IMR-90 (cell line): Measurements from ENCODE around the gene PFN1. TPM values are rescaled to one million over a fixed set of nuclear protein-coding genes. Genes with fewer than 3 reads are reported as not detected.

Experiments
- ATAC-seq: fragments of 200-7000 bp; cut with Tn5 transposase; 2 replicates; pipeline ENCODE4 v1.9.1; 2020; ENCODE audit warnings: low read depth, mild to moderate bottlenecking, moderate library complexity
- BruUV-seq: library from RNA; stranded (reverse); fragments of 400-500 nt; replicated peaks from 2 replicates; lab custom pipeline; 2021; lab: Mats Ljungman, UMichigan
- CTCF ChIA-PET: fragments of 300-600 bp; formaldehyde crosslinking; extraction: SDS; loops from one replicate; lab custom pipeline; 2021; ENCODE audit warnings: antibody characterized with exemption; lab: Yijun Ruan, JAX
- POLR2A ChIA-PET: fragments of 300-600 bp; sonication (Branson Sonifier 250); formaldehyde crosslinking; loops from one replicate; lab custom pipeline; 2022; ENCODE audit warnings: antibody characterized with exemption; ENCODE audit not compliant: unreplicated experiment; lab: Charles Lee
- DNase-seq: peaks from one replicate; pipeline ENCODE4 v3.0.0; 2013
- H2AFZ ChIP-seq: replicated peaks from 2 replicates; pipeline ENCODE3; 2013; ENCODE audit warnings: low read length, mild to moderate bottlenecking; ENCODE audit not compliant: poor library complexity
- H2AK5ac ChIP-seq: 2 replicates; pipeline ENCODE4 v1.6.1; 2013; ENCODE audit warnings: low read depth, low read length, inconsistent platforms
- H2AK9ac ChIP-seq: replicated peaks from 2 replicates; pipeline ENCODE3; 2013; ENCODE audit warnings: mild to moderate bottlenecking, low read depth, low read length, moderate library complexity; ENCODE audit not compliant: poor library complexity
- H2BK120ac ChIP-seq: 2 replicates; pipeline ENCODE4 v1.6.1; 2013; ENCODE audit warnings: low read depth, low read length, inconsistent platforms
- H2BK15ac ChIP-seq: 3 replicates; pipeline ENCODE4 v1.6.1; 2013; ENCODE audit warnings: low read depth, low read length, inconsistent platforms
- H2BK20ac ChIP-seq: 2 replicates; pipeline ENCODE4 v1.6.1; 2013; ENCODE audit warnings: low read depth, mild to moderate bottlenecking, inconsistent platforms, low read length, moderate library complexity
- H2BK5ac ChIP-seq: 2 replicates; pipeline ENCODE4 v1.6.1; 2013; ENCODE audit warnings: mild to moderate bottlenecking, low read depth, low read length, inconsistent platforms; ENCODE audit not compliant: poor library complexity, severe bottlenecking
- H3K14ac ChIP-seq: replicated peaks from 2 replicates; pipeline ENCODE4 v1.6.1; 2013; ENCODE audit warnings: low read depth, low read length, inconsistent platforms
- H3K18ac ChIP-seq: 2 replicates; pipeline ENCODE4 v1.6.1; 2013; ENCODE audit warnings: low read depth, low read length, control low read depth
- H3K23ac ChIP-seq: 2 replicates; pipeline ENCODE4 v1.6.1; 2013; ENCODE audit warnings: low read depth, low read length, inconsistent platforms
- H3K27ac ChIP-seq: 2 replicates; pipeline ENCODE4 v1.5.1; 2013; ENCODE audit warnings: mild to moderate bottlenecking, control low read depth, low read length; ENCODE audit not compliant: insufficient read depth
- H3K27me3 ChIP-seq: 2 replicates; pipeline ENCODE4 v1.6.1; 2013; ENCODE audit warnings: low read length; ENCODE audit not compliant: control insufficient read depth, insufficient read depth
- H3K36me3 ChIP-seq: 2 replicates; pipeline ENCODE4 v1.6.1; 2013; ENCODE audit warnings: low read length, mixed read lengths; ENCODE audit not compliant: control insufficient read depth, insufficient read depth
- H3K4ac ChIP-seq: 2 replicates; pipeline ENCODE4 v1.6.1; 2013; ENCODE audit warnings: low read depth, low read length, inconsistent platforms
- H3K4me1 ChIP-seq: 2 replicates; pipeline ENCODE4 v1.6.1; 2013; ENCODE audit warnings: low read length, mixed read lengths; ENCODE audit not compliant: control insufficient read depth, insufficient read depth
- H3K4me2 ChIP-seq: 2 replicates; pipeline ENCODE4 v1.6.1; 2013; ENCODE audit warnings: low read depth, mild to moderate bottlenecking, control low read depth, low read length, moderate library complexity
- H3K4me3 ChIP-seq: 2 replicates; pipeline ENCODE4 v1.5.1; 2013; ENCODE audit warnings: low read depth, mild to moderate bottlenecking, control low read depth, low read length, moderate library complexity; ENCODE audit not compliant: insufficient read depth
- H3K56ac ChIP-seq: 2 replicates; pipeline ENCODE4 v1.6.1; 2013; ENCODE audit warnings: low read length, inconsistent platforms; ENCODE audit not compliant: insufficient read depth; ENCODE audit errors: extremely low read depth
- H3K79me1 ChIP-seq, 2 experiments: 2 replicates each; pipeline ENCODE4 v1.6.1; 2013; ENCODE audit warnings: low read length in 2 of 2, inconsistent platforms in 1 of 2, low read depth in 1 of 2
- H3K9ac ChIP-seq: 2 replicates; pipeline ENCODE4 v1.6.1; 2013; ENCODE audit warnings: low read depth, low read length, control low read depth
- H3K9me1 ChIP-seq: 2 replicates; pipeline ENCODE4 v1.6.1; 2013; ENCODE audit warnings: low read length, inconsistent platforms; ENCODE audit not compliant: insufficient read depth
- H3K9me3 ChIP-seq: 2 replicates; pipeline ENCODE4 v1.6.1; 2013; ENCODE audit warnings: low read length; ENCODE audit not compliant: control insufficient read depth, insufficient read depth
- H4K20me1 ChIP-seq: 2 replicates; pipeline ENCODE4 v1.6.1; 2013; ENCODE audit warnings: low read length, inconsistent platforms; ENCODE audit not compliant: insufficient read depth
- H4K5ac ChIP-seq: 2 replicates; pipeline ENCODE4 v1.6.1; 2013; ENCODE audit warnings: mild to moderate bottlenecking, low read depth, low read length, control low read depth
- H4K8ac ChIP-seq, 2 experiments: 2 replicates each; pipeline ENCODE4 v1.6.1; 2013; ENCODE audit warnings: low read depth in 2 of 2, low read length in 2 of 2, control low read depth in 1 of 2, inconsistent platforms in 1 of 2
- H4K91ac ChIP-seq: 2 replicates; pipeline ENCODE4 v1.6.1; 2013; ENCODE audit warnings: low read depth, low read length, inconsistent platforms; ENCODE audit not compliant: insufficient read depth
- BHLHE40 ChIP-seq: fragments of 150-350 bp; IDR thresholded peaks from 2 replicates; pipeline ENCODE4 v1.6.1; 2016; ENCODE audit warnings: mild to moderate bottlenecking, low read depth, low read length
- CEBPB ChIP-seq: IDR thresholded peaks from 2 replicates; pipeline ENCODE4 v1.6.1; 2012; ENCODE audit warnings: low read depth, low read length, improper control_type of control experiment
- CTCF ChIP-seq: conservative IDR thresholded peaks from 2 replicates; pipeline ENCODE4 v1.5.1; 2012; ENCODE audit warnings: mild to moderate bottlenecking, low read depth, low read length, improper control_type of control experiment
- FOS ChIP-seq: fragments of 150-350 bp; IDR thresholded peaks from 2 replicates; pipeline ENCODE4 v1.6.1; 2016; ENCODE audit warnings: low read depth, low read length
- MAFK ChIP-seq: IDR thresholded peaks from 2 replicates; pipeline ENCODE4 v1.6.1; 2012; ENCODE audit warnings: low read depth, low read length, improper control_type of control experiment
- MAZ ChIP-seq: IDR thresholded peaks from 2 replicates; pipeline ENCODE4 v1.6.1; 2012; ENCODE audit warnings: low read depth, mild to moderate bottlenecking, low read length, improper control_type of control experiment, moderate library complexity, borderline replicate concordance
- MXI1 ChIP-seq: IDR thresholded peaks from 2 replicates; pipeline ENCODE4 v1.6.1; 2012; ENCODE audit warnings: low read depth, mild to moderate bottlenecking, low read length, moderate library complexity, borderline replicate concordance
- NFE2L2 ChIP-seq: fragments of 150-350 bp; IDR thresholded peaks from 2 replicates; pipeline ENCODE4 v1.6.1; 2016; ENCODE audit warnings: low read depth, mild to moderate bottlenecking, low read length
- POLR2A ChIP-seq: IDR thresholded peaks from 2 replicates; pipeline ENCODE4 v1.6.1; 2012; ENCODE audit warnings: mild to moderate bottlenecking, low read depth, low read length
- RAD21 ChIP-seq: IDR thresholded peaks from 2 replicates; pipeline ENCODE4 v1.6.1; 2012; ENCODE audit warnings: low read length, improper control_type of control experiment
- RCOR1 ChIP-seq: IDR thresholded peaks from 2 replicates; pipeline ENCODE4 v1.6.1; 2012; ENCODE audit warnings: mild to moderate bottlenecking, low read length, improper control_type of control experiment; ENCODE audit not compliant: insufficient replicate concordance
- USF2 ChIP-seq: fragments of 150-350 bp; IDR thresholded peaks from 2 replicates; pipeline ENCODE4 v1.6.1; 2017; ENCODE audit warnings: mild to moderate bottlenecking, antibody characterized with exemption, low read length, low read depth
- WGBS, 2 experiments: methylation state at CpG; one replicate each; pipeline versions ENCODE4 v1.1.5 to v1.1.7; 2013; ENCODE audit warnings: missing lambda C conversion rate in 2 of 2; ENCODE audit not compliant: insufficient read length in 1 of 2; ENCODE audit errors: extremely low coverage in 2 of 2; 5-methylcytosine and 5-hydroxymethylcytosine counted together
- dilution Hi-C: fragments of 300-500 bp; cut with HindIII; formaldehyde crosslinking; loops from one replicate; pipeline ENCODE4 v1.14.3; 2018; ENCODE audit warnings: low sequenced_read_pairs; ENCODE audit not compliant: unreplicated experiment
- in situ Hi-C: fragments of 300-500 bp; cut with MboI; formaldehyde crosslinking; loops from 3 replicates; pipeline ENCODE4 v1.14.3; 2019; ENCODE audit warnings: low sequenced_read_pairs, inconsistent platforms, mixed read lengths
- intact Hi-C: fragments of 100-400 bp; cut with micrococcal nuclease; formaldehyde crosslinking; loops from 2 replicates; pipeline ENCODE4 v1.10.0; 2022
- polyA plus RNA-seq, 3 experiments: library from polyadenylated mRNA; depleted of rRNA; stranded (reverse); fragments of >200 nt; gene quantifications; 2 replicates each; pipeline ENCODE4 v1.2.3, GENCODE V29; 2012; ENCODE audit warnings: low replicate concordance in 1 of 3
- total RNA-seq: library from RNA; depleted of rRNA; stranded (reverse); fragments of >200 nt; gene quantifications from 2 replicates; pipeline ENCODE4 v1.2.3, GENCODE V29; 2012

The PFN1 gene
- total and polyA plus RNA-seq, 2 of the 4 experiments (the other 2 are of a cell fraction): 348 to 1,671 TPM

- Histone ChIP-seq H3K27me3 (no peaks in the 10 kb centered on the region; the same call in 1 of the 2 replicates), H2AFZ (no peak overlapping the region), H3K4me1 (no peaks in the 10 kb centered on the region), H3K36me3 (peaks cover 40% of the 10 kb centered on the region), H3K9me3 (no peaks in the 10 kb centered on the region; the same call in 1 of the 2 replicates), H3K9ac (no peak overlapping the region), H3K27ac (no peak overlapping the region), H3K4me2 (no peak overlapping the region), H2AK9ac (peak overlapping the region; percentile 58), H3K18ac (no peak overlapping the region), H4K20me1 (no peaks in the 10 kb centered on the region; the same call in none of the 2 replicates), H3K23ac (no peak overlapping the region), H2BK120ac (no peak overlapping the region), H4K8ac (no peak overlapping the region), H3K56ac (no peak overlapping the region), H2BK20ac (no peak overlapping the region), H3K14ac (no peak overlapping the region), H3K9me1 (peaks cover 2% of the 10 kb centered on the region; the same call in 1 of the 2 replicates), H2BK5ac (no peak overlapping the region), H3K4me3 (no peak overlapping the region), H2AK5ac (no peak overlapping the region), H4K91ac (no peak overlapping the region), H3K79me1 (no peaks in the 10 kb centered on the region), H3K4ac (no peak overlapping the region), H2BK15ac (no peak overlapping the region), H4K5ac (no peak overlapping the region)
- BruUV-seq: no TSS peak
- dilution Hi-C loops (no loop called here), intact Hi-C loops (no loop called here), in situ Hi-C loops (no loop called here)
- TF ChIP-seq MAFK: no peak
- no peak for TF ChIP-seq USF2
- no peak for TF ChIP-seq MAZ
- no peak for TF ChIP-seq CTCF
- TF ChIP-seq RAD21: no peak
- TF ChIP-seq MXI1: no peak
- no peak for TF ChIP-seq RCOR1
- no peak for TF ChIP-seq FOS
- no peak for TF ChIP-seq NFE2L2
- TF ChIP-seq POLR2A: no peak
- no peak for TF ChIP-seq CEBPB
- no peak for TF ChIP-seq BHLHE40
- POLR2A ChIA-PET: interaction anchor here (0.6 kb wide), 1 partner anchor 344 kb away, joined by 4 read pairs; no protein-coding TSS in a partner anchor
- WGBS, 2 experiments: 90% methylated on average over 5 of the region's 8 CpGs; no CpG with 5 or more reads in 1 of the 2 experiments
- CTCF ChIA-PET: no interaction called here
- ATAC-seq (no peak), DNase-seq (no peak)
Observed at GRCh38 chr17:4898351-4898750, 50.0 kb downstream of the PFN1 start.
